ENCODE data around the gene ITPRID1.
"Not testable (repeated sequence)": the region's sequence is repeated elsewhere in the genome, so short reads cannot be mapped to it uniquely, and the experiment has no call there.

Gene ITPRID1

DNA sequence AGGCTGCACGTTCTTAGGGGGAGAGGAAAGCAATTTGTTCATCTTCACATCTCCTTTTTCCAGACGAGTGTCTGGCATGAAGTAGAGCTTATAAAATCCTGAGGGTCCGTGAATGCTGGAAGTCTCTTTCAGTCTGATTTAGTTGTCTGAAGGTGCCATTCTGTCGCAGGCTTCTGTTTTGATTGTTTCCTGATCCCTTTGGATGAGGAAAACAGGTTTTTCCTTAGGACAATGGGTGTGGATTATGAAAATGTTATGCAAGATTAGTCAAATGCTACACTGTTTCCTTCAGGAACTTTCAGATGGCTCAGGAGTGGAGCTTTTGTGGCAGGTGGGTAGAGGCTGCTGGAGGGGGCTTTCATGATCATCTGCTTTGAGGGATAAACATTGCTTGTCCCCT, at the start of gene ITPRID1:
Gene ITPRID1, plus strand, starts transcription at position 301 of the 400 bp plus-strand sequence. CDS start 38,935 bp downstream, outside the sequence.
- DNase-seq (ENCODE audit: low read depth in 2 of 2): no peak

DNA sequence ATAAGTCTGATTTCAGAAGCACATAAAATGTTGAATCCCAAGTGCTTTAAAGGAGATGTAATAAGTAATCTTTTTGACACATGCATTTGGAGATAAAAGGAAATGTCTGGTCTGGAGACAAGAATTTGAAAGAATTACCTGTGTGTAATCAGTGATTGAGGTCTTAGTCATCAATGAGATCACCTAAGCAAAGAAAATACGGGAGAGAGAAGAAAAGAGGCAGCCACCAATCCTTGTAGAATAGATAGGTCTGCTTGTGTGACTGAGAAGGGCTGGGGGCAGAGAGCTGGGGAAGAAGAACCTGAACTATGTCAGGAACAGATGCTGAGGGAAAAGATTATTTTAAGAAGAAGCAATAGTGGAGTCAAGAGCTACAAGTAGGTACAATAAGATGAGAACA, 49.3 kb upstream of the ITPRID1 start:
- no peak for DNase-seq (ENCODE audit: low read depth in 2 of 2)

DNA sequence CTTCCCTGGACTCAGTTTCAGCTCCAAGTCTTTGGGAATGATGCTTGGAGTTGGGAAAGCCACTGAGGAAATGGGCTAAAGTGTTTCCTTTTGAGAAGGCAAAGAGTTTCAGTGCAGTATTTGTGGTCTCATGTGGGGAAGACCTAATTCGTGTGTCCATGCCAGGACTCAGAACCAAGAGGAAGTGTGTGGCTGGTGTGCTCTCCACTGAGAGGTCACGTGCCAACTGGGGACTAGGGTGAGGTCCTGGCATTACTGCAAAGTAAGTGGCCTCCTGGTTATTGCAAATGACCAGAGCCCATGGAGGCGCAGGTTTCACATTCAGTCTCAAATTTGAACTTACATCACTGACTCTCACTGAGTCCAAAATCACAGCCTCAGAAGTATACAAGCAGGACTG, 48.6 kb upstream of the ITPRID1 start:
- DNase-seq (ENCODE audit: low read depth in 2 of 2): no peak

- DNase-seq (ENCODE audit: low read depth in 2 of 2): no peak
Measured at GRCh38 chr7:31466036-31466435, 47.9 kb upstream of the ITPRID1 start.

GRCh38 chr7:31470883-31471282, 43.0 kb upstream of the ITPRID1 start:
- DNase-seq (ENCODE audit: low read depth in 2 of 2): not testable (repeated sequence)

DNA sequence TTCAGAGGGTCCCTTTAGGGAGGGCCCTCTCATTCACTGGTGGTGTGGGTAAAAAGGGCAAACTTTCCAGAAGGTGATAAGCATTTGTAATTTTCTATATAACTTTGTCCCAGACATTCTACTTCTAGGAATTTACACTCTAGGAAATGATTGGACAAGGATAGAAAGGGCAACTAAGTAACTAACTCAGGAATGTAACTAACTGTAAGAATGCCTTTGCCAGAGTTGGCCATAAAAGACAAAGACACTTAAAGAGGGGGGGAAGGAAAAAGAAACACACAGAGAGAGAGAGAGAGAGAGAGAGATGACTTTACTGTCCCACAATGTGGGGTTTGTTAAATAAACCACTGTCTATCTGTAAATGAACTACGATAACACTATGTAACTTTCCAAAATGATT, 38.5 kb upstream of the ITPRID1 start:
- no peak for DNase-seq (ENCODE audit: low read depth in 2 of 2)

DNA sequence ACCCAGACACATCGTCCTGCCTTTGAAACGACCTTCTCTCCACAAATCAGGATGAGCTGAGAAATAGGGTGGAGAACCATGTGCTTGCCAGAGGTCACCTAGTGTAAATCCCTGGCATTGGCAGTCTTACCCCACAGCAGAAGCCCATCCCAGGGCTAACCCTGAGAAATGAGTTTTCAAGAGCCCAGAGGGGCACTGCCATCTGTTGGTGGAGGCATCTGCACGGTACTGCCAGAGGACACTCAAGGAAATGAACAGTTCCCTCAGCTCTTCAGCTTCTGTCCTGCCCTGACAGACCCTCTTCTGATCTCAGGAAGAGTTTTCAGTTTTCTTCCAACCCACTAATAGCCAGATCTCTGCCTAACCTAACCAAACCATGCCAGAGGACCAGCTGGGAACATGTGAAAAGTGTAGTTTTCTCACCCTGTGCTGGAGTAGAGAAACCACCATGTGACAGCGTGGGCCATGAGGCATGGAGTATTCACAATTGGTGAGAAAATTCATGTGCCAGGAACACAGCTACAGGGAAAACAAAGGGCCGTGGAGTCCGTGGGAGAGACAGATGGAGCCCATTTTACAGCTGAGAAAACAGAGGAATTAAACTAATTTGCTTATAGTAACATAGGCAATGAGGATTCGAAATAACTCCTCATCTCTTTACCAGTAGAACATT, 37.7 kb upstream of the ITPRID1 start:
- no peak for DNase-seq (ENCODE audit: low read depth in 2 of 2)

- no peak for DNase-seq (ENCODE audit: low read depth in 2 of 2)
Measured at GRCh38 chr7:31476941-31477677, 36.8 kb upstream of the ITPRID1 start.

DNA sequence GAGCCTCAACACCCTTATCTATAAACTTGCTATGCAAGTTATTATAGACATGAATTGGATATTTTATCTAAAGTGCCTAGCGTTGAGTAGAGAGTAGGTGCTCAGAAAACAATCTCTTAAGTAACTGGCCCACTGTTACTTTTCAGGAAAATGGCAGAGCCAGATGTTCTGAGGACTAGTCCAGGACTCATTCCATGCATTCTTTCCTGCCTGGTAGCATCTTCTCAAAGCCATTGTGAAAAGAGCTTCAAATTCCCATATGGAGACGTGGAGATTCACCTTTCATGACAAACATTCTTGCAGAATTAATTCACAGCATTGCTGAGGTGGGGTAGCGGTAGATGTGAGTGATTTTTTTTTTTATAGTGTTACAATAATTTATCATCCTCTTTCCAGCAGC, 35.9 kb upstream of the ITPRID1 start:
- no peak for DNase-seq (ENCODE audit: low read depth in 2 of 2)

DNA sequence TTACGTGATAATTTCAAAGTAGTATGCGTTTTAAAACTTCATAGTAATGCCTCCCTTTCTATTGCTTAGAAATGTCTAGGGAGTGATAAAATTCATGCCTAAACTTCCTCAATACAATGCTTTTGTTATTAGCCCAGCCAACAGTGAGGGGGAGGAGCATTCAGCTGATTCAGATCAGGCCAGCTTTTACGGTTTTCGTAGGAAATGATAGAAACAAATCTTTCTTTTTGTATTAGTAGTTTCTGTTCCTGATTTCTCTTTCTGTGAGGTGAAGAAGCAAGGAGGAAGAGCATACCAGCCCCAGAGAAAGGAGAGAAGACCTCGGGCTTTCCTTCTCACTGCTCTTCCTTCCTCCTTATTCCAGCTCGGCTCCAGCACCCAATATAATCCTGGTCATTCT, 35.2 kb upstream of the ITPRID1 start:
- no peak for DNase-seq (ENCODE audit: low read depth in 2 of 2)

DNA sequence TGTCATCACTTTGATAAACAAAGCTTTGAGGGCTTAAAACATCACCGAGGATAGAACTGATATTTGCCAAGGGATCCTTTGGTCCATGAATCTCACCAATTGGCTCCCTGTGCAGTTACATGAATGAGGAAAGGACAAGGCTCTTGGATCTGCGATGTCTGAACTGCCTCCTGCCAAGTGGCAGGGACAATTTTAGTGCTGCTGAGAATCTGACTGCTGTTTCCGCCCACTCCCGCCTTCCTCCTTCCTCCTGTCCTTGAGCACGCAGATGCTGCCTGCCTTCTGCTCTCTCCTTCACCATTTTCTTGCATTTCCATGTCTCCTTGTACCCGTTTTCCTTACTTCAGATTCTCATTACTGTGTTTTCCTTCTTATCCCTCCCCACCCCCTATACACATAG, 26.8 kb upstream of the ITPRID1 start:
- no peak for DNase-seq (ENCODE audit: low read depth in 2 of 2)

GRCh38 chr7:31487476-31487875, 26.4 kb upstream of the ITPRID1 start:
- no peak for DNase-seq (ENCODE audit: low read depth in 2 of 2)

DNA sequence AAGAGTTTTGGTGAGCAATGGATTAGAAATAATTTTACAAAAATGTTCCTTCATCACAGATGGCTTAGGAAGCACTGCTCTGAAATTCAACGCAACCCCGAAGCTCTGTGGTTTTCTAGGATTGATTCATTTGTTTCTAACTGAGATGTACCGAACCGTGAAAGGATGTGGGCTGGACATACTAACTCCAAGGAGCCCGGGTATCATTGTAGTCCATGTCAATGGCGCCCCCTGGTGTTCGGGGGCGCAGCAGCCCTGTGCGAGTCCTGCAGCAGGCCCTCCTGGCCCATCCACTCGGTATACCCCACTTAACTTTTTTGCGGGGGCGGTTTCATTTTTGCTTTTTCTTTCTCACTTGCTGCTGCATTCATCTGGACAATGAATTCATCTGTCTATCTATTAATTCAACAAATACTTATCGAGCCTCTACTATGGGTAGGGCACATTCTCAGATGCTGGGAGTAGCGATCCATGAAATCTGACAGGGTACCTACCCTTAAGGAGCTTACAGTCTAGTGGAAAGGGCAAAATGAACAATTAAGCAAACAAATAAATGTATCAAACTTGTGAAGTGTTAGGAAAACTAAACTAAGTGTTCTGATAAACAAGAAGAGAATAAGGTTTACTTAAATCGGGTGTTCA, 25.2 kb upstream of the ITPRID1 start:
- DNase-seq (ENCODE audit: low read depth in 2 of 2): peak; percentile 11 to 13

- no peak for DNase-seq (ENCODE audit: low read depth in 2 of 2)
Measured at GRCh38 chr7:31490796-31491314, 23.0 kb upstream of the ITPRID1 start.

DNA sequence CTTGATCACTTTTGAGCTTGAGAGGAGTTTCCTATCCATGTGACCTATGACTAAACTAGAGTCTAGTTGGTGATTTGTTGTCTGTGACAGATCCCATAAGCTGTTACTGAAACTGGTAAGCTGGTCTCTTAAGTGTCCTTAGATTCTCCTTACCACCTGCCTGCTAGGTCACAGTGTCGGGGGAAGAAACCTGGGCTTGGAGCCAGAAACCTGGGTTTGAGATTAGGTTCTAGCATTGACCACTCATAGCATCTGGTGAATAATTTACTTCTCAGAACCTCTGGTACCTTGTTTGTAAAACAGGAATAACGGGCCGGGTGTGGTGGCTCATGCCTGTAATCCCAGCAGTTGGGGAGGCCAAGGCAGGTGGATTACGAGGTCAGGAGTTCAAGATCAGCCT, 21.8 kb upstream of the ITPRID1 start:
- no peak for DNase-seq (ENCODE audit: low read depth in 2 of 2)

DNA sequence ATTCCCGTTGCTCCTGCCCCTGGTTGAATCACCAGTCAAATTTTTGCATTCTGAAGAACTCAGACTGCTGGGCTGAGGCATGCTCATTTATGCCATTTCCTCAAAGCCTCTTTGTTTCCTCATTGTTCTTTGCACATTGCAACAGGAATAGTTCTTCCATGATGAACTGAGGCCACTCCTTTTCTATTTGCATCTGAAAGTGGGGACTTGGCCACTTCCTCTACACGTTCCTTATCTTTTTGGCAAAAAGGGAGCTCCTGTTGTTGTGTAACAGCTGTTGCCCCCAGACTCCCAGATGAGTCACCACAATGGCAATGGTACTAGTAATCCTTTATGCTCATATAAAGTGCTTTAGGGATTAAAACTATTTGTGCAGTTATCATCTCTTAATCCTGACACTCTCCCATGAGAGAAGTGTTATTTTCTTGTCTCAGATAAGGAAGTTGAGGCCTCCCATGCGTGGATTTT, 20.1 kb upstream of the ITPRID1 start:
- DNase-seq (ENCODE audit: low read depth in 2 of 2): no peak

- no peak for DNase-seq (ENCODE audit: low read depth in 2 of 2)
Measured at GRCh38 chr7:31494421-31494820, 19.5 kb upstream of the ITPRID1 start.

GRCh38 chr7:31495653-31496052, 18.2 kb upstream of the ITPRID1 start:
- no peak for DNase-seq (ENCODE audit: low read depth in 2 of 2)

GRCh38 chr7:31497516-31497915, 16.4 kb upstream of the ITPRID1 start:
- no peak for DNase-seq (ENCODE audit: low read depth in 2 of 2)

- DNase-seq (ENCODE audit: low read depth in 2 of 2): no peak
Measured at GRCh38 chr7:31500656-31501055, 13.2 kb upstream of the ITPRID1 start.

DNA sequence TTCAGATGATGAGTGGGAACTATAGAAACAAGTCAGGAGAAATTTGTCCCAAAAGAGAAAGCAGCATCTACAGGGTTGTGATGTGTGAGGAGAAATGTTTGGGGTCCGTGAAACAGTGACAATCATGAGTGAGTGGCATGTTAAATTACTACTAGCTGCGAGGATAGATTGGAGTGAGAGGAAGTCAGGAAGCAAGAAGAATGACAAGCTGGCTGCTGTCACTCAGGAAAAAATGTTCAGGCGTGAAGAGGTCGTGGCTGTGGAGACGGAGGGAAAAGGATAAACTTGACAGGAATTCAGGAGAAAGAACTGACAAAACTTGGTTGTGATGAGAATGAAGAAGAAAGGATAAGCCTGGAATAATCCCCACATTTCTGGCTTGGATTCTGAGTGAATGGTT, 5.1 kb upstream of the ITPRID1 start:
- no peak for DNase-seq (ENCODE audit: low read depth in 2 of 2)

DNA sequence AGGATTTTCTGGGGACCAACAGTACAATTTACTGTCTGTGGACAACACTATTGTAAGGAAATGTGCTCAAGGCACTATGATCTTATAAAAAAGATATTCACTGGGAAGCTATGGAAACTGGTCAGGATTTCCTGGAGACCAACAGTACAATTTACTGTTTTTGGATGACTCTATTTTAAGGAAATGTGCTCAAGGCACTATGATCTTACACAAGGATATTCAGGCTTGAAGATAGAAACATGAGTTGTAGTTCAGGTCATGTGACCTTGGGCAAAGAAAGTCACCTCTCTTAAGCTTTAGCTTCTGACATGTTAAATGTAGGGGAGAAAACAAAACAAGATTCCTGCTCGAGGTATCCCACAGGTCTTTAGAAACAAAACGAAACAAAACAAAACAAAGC, 1.7 kb upstream of the ITPRID1 start:
- DNase-seq (ENCODE audit: low read depth in 2 of 2): no peak
